HL-60 (cell line): ENCODE data around the gene SMAD5.

Experiments
- DNase-seq, 2 experiments: peaks; one replicate each; pipeline ENCODE4 v3.0.0-alpha.2; 2010 to 2020; ENCODE audit warnings: low read depth in 1 of 2, low spot score in 1 of 2
- H3K27ac ChIP-seq: fragments of 250-450 bp; sonication (Bioruptor Pico); replicated peaks from 2 replicates; pipeline ENCODE4 v1.5.1; 2020; ENCODE audit warnings: mild to moderate bottlenecking, moderate library complexity
- H3K27me3 ChIP-seq: fragments of 250-450 bp; sonication (Bioruptor Pico); 2 replicates; pipeline ENCODE4 v1.5.1; 2021; ENCODE audit warnings: mild to moderate bottlenecking, moderate library complexity; ENCODE audit not compliant: insufficient read depth, poor library complexity, severe bottlenecking
- H3K4me3 ChIP-seq: replicated peaks from 2 replicates; pipeline ENCODE4 v1.5.1; 2011; ENCODE audit warnings: mild to moderate bottlenecking, control low read depth, low read length; ENCODE audit not compliant: insufficient read depth
- GABPA ChIP-seq: IDR thresholded peaks from 2 replicates; pipeline ENCODE4 v1.6.1; 2012; ENCODE audit warnings: low read depth
- POLR2AphosphoS5 ChIP-seq: IDR thresholded peaks from 2 replicates; pipeline ENCODE4 v1.6.1; 2012; ENCODE audit warnings: low read depth
- SPI1 ChIP-seq: IDR thresholded peaks from 2 replicates; pipeline ENCODE4 v1.6.1; 2012; ENCODE audit warnings: low read depth, mild to moderate bottlenecking, borderline replicate concordance
- TF ChIP-seq, protein P1 (sequence below): IDR thresholded peaks from 2 replicates; pipeline ENCODE4 v1.6.1; 2012; ENCODE audit warnings: low read depth; ENCODE audit not compliant: insufficient replicate concordance
- TF ChIP-seq, protein P2 (sequence below): IDR thresholded peaks from one replicate; pipeline ENCODE4 v1.5.1; 2011; ENCODE audit warnings: low read length, control low read depth, inconsistent platforms; ENCODE audit not compliant: insufficient read depth

The SMAD5 gene

DNA sequence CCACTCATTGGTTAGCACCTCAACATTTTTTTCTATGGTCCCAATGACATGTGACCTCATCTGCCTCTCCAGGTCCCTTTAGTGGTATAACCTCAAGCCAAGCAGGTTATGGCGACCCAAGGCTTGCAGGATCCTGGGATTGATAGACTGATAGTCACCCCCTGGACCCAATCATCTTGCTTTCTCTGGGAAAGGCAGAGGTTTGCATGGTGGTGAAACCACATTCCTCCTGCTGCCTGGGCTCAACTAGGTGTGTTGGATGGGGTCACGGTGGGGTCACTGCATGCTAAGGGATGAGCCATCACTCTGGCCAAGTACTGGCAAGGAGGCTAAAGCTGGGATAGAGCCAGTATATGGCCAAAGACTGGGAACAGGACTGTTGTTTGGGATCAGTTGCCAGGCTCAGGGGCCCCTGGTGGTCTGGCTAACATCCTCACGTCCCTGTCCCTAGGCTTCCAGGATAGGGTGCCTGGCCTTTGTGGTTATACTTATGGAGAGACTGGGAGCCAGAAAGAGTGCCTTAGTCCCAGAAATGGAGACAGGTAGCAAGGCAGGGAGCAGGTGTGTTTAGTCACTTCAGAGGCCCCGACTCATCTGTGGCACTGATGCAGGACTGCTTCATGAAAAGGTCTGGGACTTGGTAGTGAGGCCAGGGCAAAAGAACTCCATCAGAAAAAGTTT is 65.0 kb downstream of the SMAD5 start:
- no peak overlapping the region for H3K4me3 ChIP-seq
- H3K27me3 ChIP-seq = peaks cover 3% of the 10 kb centered on the region
- H3K27ac ChIP-seq = no peak overlapping the region
- no peak for DNase-seq
- TF ChIP-seq, protein P1, sequence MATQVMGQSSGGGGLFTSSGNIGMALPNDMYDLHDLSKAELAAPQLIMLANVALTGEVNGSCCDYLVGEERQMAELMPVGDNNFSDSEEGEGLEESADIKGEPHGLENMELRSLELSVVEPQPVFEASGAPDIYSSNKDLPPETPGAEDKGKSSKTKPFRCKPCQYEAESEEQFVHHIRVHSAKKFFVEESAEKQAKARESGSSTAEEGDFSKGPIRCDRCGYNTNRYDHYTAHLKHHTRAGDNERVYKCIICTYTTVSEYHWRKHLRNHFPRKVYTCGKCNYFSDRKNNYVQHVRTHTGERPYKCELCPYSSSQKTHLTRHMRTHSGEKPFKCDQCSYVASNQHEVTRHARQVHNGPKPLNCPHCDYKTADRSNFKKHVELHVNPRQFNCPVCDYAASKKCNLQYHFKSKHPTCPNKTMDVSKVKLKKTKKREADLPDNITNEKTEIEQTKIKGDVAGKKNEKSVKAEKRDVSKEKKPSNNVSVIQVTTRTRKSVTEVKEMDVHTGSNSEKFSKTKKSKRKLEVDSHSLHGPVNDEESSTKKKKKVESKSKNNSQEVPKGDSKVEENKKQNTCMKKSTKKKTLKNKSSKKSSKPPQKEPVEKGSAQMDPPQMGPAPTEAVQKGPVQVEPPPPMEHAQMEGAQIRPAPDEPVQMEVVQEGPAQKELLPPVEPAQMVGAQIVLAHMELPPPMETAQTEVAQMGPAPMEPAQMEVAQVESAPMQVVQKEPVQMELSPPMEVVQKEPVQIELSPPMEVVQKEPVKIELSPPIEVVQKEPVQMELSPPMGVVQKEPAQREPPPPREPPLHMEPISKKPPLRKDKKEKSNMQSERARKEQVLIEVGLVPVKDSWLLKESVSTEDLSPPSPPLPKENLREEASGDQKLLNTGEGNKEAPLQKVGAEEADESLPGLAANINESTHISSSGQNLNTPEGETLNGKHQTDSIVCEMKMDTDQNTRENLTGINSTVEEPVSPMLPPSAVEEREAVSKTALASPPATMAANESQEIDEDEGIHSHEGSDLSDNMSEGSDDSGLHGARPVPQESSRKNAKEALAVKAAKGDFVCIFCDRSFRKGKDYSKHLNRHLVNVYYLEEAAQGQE = no peak
- no peak for TF ChIP-seq SPI1
- TF ChIP-seq POLR2AphosphoS5 = no peak
- no peak for TF ChIP-seq GABPA
- TF ChIP-seq, protein P2, sequence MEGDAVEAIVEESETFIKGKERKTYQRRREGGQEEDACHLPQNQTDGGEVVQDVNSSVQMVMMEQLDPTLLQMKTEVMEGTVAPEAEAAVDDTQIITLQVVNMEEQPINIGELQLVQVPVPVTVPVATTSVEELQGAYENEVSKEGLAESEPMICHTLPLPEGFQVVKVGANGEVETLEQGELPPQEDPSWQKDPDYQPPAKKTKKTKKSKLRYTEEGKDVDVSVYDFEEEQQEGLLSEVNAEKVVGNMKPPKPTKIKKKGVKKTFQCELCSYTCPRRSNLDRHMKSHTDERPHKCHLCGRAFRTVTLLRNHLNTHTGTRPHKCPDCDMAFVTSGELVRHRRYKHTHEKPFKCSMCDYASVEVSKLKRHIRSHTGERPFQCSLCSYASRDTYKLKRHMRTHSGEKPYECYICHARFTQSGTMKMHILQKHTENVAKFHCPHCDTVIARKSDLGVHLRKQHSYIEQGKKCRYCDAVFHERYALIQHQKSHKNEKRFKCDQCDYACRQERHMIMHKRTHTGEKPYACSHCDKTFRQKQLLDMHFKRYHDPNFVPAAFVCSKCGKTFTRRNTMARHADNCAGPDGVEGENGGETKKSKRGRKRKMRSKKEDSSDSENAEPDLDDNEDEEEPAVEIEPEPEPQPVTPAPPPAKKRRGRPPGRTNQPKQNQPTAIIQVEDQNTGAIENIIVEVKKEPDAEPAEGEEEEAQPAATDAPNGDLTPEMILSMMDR = no peak

DNA sequence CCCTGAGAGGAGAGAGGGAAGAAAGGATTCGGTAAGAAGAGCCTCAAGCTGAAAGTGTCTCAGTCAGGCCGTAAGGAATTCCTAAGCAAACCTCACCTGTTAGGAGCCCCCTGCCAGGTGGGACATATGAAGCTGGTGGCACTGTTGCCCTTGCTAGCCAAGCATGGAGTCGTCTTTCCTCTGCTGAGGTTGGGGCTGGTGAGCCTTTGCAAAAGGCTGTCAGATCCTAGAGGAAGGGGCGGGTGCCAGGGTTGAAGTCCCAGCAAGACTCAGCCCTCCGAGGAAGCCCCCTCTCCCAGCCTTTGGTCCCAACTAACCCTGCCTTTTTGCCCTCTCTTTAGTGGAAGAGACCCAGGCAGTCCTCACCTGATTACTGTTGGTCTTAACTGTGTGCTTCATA is 65.8 kb downstream of the SMAD5 start:
- TF ChIP-seq POLR2AphosphoS5 (no peak), SPI1 (no peak), GABPA (no peak)
- TF ChIP-seq, protein P1 = no peak
- TF ChIP-seq, protein P2 = no peak
- Histone ChIP-seq H3K27ac (no peak overlapping the region), H3K4me3 (no peak overlapping the region), H3K27me3 (peaks cover under 1% of the 10 kb centered on the region)
- no peak for DNase-seq

DNA sequence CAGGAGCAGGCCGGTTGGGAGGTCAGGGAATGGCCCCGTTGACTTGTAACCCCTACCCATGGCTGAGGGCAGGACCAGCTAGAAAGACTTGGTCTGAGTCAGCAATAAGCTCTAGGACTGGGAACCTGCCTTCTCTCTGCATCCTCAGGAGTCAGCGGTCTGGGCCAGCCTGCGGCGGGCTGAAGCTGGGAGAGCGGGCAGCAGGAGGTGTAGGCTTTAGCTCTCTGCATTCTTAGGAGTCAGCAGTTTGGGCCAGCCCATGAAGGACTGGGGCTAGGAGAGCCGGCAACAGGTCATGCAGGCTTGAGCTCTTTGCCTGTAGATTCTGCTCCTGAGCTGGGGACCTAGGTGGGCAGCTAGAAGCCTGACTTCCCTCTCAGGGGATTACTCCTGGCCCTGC is 66.8 kb downstream of the SMAD5 start:
- H3K27ac ChIP-seq = no peak overlapping the region
- TF ChIP-seq, protein P2 = no peak
- no peak for TF ChIP-seq SPI1
- TF ChIP-seq GABPA = no peak
- TF ChIP-seq, protein P1 = no peak
- TF ChIP-seq POLR2AphosphoS5 = no peak
- DNase-seq = no peak
- H3K27me3 ChIP-seq = no peaks in the 10 kb centered on the region
- H3K4me3 ChIP-seq = no peak overlapping the region
